Endothelial cell of umbilical vein (primary cell): ENCODE results near the gene GPR26. TPM values are rescaled to one million over a fixed set of nuclear protein-coding genes. Genes with fewer than 3 reads are reported as not detected.

Experiments
- BruUV-seq: library from RNA; stranded (reverse); fragments of 400-500 nt; replicated peaks from 2 replicates; lab custom pipeline; 2021; lab: Mats Ljungman, UMichigan
- CTCF ChIA-PET: fragments of 300-600, 350-600 bp; sonication (Branson Sonifier 250); formaldehyde crosslinking; loops from one replicate; lab custom pipeline; 2021; ENCODE audit warnings: antibody characterized with exemption, inconsistent platforms; lab: Charles Lee
- POLR2A ChIA-PET: fragments of 300-600, 350-600 bp; sonication (Branson Sonifier 250); formaldehyde crosslinking; loops from one replicate; lab custom pipeline; 2021; ENCODE audit warnings: antibody characterized with exemption, inconsistent platforms; lab: Charles Lee
- DNase-seq: peaks from one replicate; pipeline ENCODE4 v3.0.0-alpha.2; 2011; ENCODE audit warnings: low read depth, low spot score
- FAIRE-seq: peaks from 2 replicates; lab custom pipeline; 2011; peaks lifted over from hg19 to GRCh38; lab: Jason Lieb, UNC
- H2AFZ ChIP-seq: 2 replicates; pipeline ENCODE4 v1.6.0; 2012; ENCODE audit warnings: low read depth, low read length, control low read depth, inconsistent platforms
- H3K27ac ChIP-seq: 2 replicates; pipeline ENCODE4 v1.5.1; 2011; ENCODE audit warnings: low read depth, mild to moderate bottlenecking, control low read depth, low read length, moderate library complexity; ENCODE audit not compliant: insufficient read depth
- H3K27me3 ChIP-seq, 2 experiments: 2 replicates each; pipeline versions ENCODE4 v1.6.0 to v1.6.1; 2011; ENCODE audit warnings: low read length in 2 of 2, mixed read lengths in 1 of 2; ENCODE audit not compliant: control insufficient read depth in 2 of 2, insufficient read depth in 2 of 2
- H3K36me3 ChIP-seq, 2 experiments: 2 replicates in 1 of 2; 3 replicates in 1 of 2; pipeline ENCODE4 v1.5.1; 2011; ENCODE audit warnings: low read length in 2 of 2, mild to moderate bottlenecking in 1 of 2, moderate library complexity in 1 of 2; ENCODE audit not compliant: control insufficient read depth in 2 of 2, insufficient read depth in 2 of 2; ENCODE audit errors: extremely low read depth in 1 of 2
- H3K4me1 ChIP-seq: 3 replicates; pipeline ENCODE4 v1.5.1; 2011; ENCODE audit warnings: mild to moderate bottlenecking, low read length; ENCODE audit not compliant: control insufficient read depth, insufficient read depth; ENCODE audit errors: extremely low read depth
- H3K4me2 ChIP-seq: 2 replicates; pipeline ENCODE4 v1.6.1; 2011; ENCODE audit warnings: low read length, control low read depth, mixed read lengths; ENCODE audit not compliant: insufficient read depth
- H3K4me3 ChIP-seq, 3 experiments: fragments of 200-600 bp in 1 of 3; sonication (generic), shearing (Covaris generic) in 1 of 3; replicated peaks in 1 of 3; 2 replicates each; pipeline ENCODE4 v1.5.1; 2011 to 2016; ENCODE audit warnings: control low read depth in 3 of 3, low read length in 3 of 3, mild to moderate bottlenecking in 2 of 3, inconsistent platforms in 1 of 3, low read depth in 1 of 3, moderate library complexity in 1 of 3; ENCODE audit not compliant: insufficient read depth in 1 of 3
- H3K79me2 ChIP-seq: 2 replicates; pipeline ENCODE4 v1.6.0; 2012; ENCODE audit warnings: low read length, inconsistent platforms; ENCODE audit not compliant: control insufficient read depth, insufficient read depth
- H3K9ac ChIP-seq: replicated peaks from 2 replicates; pipeline ENCODE3; 2011; ENCODE audit warnings: low read length, control low read depth; ENCODE audit not compliant: insufficient read depth; ENCODE audit errors: extremely low read depth
- H3K9me1 ChIP-seq: replicated peaks from 3 replicates; pipeline ENCODE4 v1.6.0; 2011; ENCODE audit warnings: mild to moderate bottlenecking, low read length; ENCODE audit not compliant: control insufficient read depth, insufficient read depth; ENCODE audit errors: extremely low read depth
- H3K9me3 ChIP-seq: replicated peaks from 2 replicates; pipeline ENCODE4 v1.5.1; 2012; ENCODE audit warnings: low read length, inconsistent platforms; ENCODE audit not compliant: control insufficient read depth, insufficient read depth
- H4K20me1 ChIP-seq: replicated peaks from 2 replicates; pipeline ENCODE3; 2011; ENCODE audit warnings: mild to moderate bottlenecking, low read length; ENCODE audit not compliant: control insufficient read depth, insufficient read depth; ENCODE audit errors: extremely low read depth
- EZH2 ChIP-seq: IDR thresholded peaks from 2 replicates; pipeline ENCODE4 v1.6.1; 2012; ENCODE audit warnings: borderline replicate concordance, low read depth, mild to moderate bottlenecking, moderate library complexity, low read length, inconsistent platforms; ENCODE audit not compliant: severe bottlenecking
- FOS ChIP-seq: IDR thresholded peaks from 2 replicates; pipeline ENCODE4 v1.6.1; 2011; ENCODE audit warnings: mild to moderate bottlenecking, low read length, moderate library complexity, borderline replicate concordance; ENCODE audit not compliant: insufficient read depth
- GATA2 ChIP-seq: IDR thresholded peaks from 2 replicates; pipeline ENCODE4 v1.7.0; 2011; ENCODE audit warnings: low read depth, mild to moderate bottlenecking, moderate library complexity, mixed read lengths, low read length; ENCODE audit not compliant: insufficient read length, insufficient read depth
- JUN ChIP-seq: IDR thresholded peaks from 2 replicates; pipeline ENCODE4 v1.6.1; 2011; ENCODE audit warnings: borderline replicate concordance, low read depth; ENCODE audit not compliant: insufficient read length, insufficient read depth
- MYC ChIP-seq: IDR thresholded peaks from one replicate; pipeline ENCODE4 v1.6.1; 2011; ENCODE audit warnings: mild to moderate bottlenecking, low read depth, low read length
- POLR2A ChIP-seq: IDR thresholded peaks from 2 replicates; pipeline ENCODE4 v1.6.1; 2012; ENCODE audit warnings: low read depth, mild to moderate bottlenecking, control low read depth, low read length
- POLR2AphosphoS5 ChIP-seq: IDR thresholded peaks from 2 replicates; pipeline ENCODE4 v1.6.1; 2012; ENCODE audit warnings: low read depth, mild to moderate bottlenecking, control low read depth, low read length, moderate library complexity; ENCODE audit not compliant: insufficient read depth
- dilution Hi-C: fragments of 300-500 bp; cut with MboI; formaldehyde crosslinking; loops from one replicate; pipeline ENCODE4 v1.15.0; 2019; ENCODE audit warnings: low sequenced_read_pairs; ENCODE audit not compliant: extremely low pct_ligation_motif_present
- intact Hi-C: fragments of 100-400 bp; cut with micrococcal nuclease; formaldehyde crosslinking; loops from one replicate; pipeline ENCODE4 v1.10.0; 2022
- polyA plus RNA-seq, 4 experiments: library from polyadenylated mRNA; depleted of rRNA in 3 of 4; stranded (reverse) in 3 of 4; unstranded in 1 of 4; fragments of >200 nt; gene quantifications; 2 replicates each; pipeline versions ENCODE4 v1.2.1 to v1.2.3, GENCODE V29; 2011 to 2012; ENCODE audit warnings: missing spikeins in 1 of 4
- total RNA-seq: library from RNA; stranded (reverse); gene quantifications from 2 replicates; pipeline ENCODE4 v1.2.3, GENCODE V29; 2021
- TF ChIP-seq, protein P1 (sequence below), 2 donors: IDR thresholded peaks; 1 replicate in 1 of 2; 2 replicates in 1 of 2; pipeline ENCODE4 v1.5.1; 2011; ENCODE audit warnings: low read length in 2 of 2, mild to moderate bottlenecking in 2 of 2, moderate library complexity in 2 of 2, control low read depth in 1 of 2, inconsistent platforms in 1 of 2, low read depth in 1 of 2; ENCODE audit not compliant: insufficient read depth in 1 of 2; ENCODE audit errors: extremely low read depth in 1 of 2

The GPR26 gene
- total and polyA plus RNA-seq, 2 donors (not counting 3 experiments of a cell fraction or from before 2014, with no cell fraction given) = not detected

- no peak overlapping the region for H3K9ac ChIP-seq
- H3K27me3 ChIP-seq = no peaks in the 10 kb centered on the region
- H3K4me1 ChIP-seq = no peaks in the 10 kb centered on the region
- no peak overlapping the region for H3K4me2 ChIP-seq
- H3K9me1 ChIP-seq = no peaks in the 10 kb centered on the region
- TF ChIP-seq POLR2AphosphoS5 (no peak), MYC (no peak)
- TF ChIP-seq, protein P1, sequence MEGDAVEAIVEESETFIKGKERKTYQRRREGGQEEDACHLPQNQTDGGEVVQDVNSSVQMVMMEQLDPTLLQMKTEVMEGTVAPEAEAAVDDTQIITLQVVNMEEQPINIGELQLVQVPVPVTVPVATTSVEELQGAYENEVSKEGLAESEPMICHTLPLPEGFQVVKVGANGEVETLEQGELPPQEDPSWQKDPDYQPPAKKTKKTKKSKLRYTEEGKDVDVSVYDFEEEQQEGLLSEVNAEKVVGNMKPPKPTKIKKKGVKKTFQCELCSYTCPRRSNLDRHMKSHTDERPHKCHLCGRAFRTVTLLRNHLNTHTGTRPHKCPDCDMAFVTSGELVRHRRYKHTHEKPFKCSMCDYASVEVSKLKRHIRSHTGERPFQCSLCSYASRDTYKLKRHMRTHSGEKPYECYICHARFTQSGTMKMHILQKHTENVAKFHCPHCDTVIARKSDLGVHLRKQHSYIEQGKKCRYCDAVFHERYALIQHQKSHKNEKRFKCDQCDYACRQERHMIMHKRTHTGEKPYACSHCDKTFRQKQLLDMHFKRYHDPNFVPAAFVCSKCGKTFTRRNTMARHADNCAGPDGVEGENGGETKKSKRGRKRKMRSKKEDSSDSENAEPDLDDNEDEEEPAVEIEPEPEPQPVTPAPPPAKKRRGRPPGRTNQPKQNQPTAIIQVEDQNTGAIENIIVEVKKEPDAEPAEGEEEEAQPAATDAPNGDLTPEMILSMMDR (IDR thresholded peaks at IDR 0.05; ENCODE audit: extremely low read depth in 1 of 2, insufficient read depth in 1 of 2, low read depth in 1 of 2, low read length in 2 of 2) = no peak
- no peak for DNase-seq
- dilution Hi-C loops = no loop called here
- ChIA-PET CTCF (no interaction called here), POLR2A (no interaction called here)
- no peaks in the 10 kb centered on the region for H4K20me1 ChIP-seq
- H3K9me3 ChIP-seq = no peaks in the 10 kb centered on the region
- H3K27ac ChIP-seq = no peak overlapping the region
- no peak overlapping the region for H3K4me3 ChIP-seq
- no peaks in the 10 kb centered on the region for H3K79me2 ChIP-seq
- FAIRE-seq = no peak
- intact Hi-C loops = no loop called here
- H3K36me3 ChIP-seq = no peaks in the 10 kb centered on the region
- H2AFZ ChIP-seq = no peak overlapping the region
- no TSS peak for BruUV-seq
Measured at GRCh38 chr10:123619067-123619855, 46.9 kb upstream of the GPR26 start.

GRCh38 chr10:123620621-123621020 is 45.5 kb upstream of the GPR26 start:
- no peaks in the 10 kb centered on the region for H3K9me3 ChIP-seq

More at GRCh38 chr10:123620621-123621020, 45.5 kb upstream of the GPR26 start:
- TF ChIP-seq POLR2A (no peak), EZH2 (no peak), MYC (no peak), POLR2AphosphoS5 (no peak), GATA2 (no peak), FOS (no peak), JUN (no peak)
- TF ChIP-seq, protein P1 (IDR thresholded peaks at IDR 0.05; ENCODE audit: extremely low read depth in 1 of 2, insufficient read depth in 1 of 2, low read depth in 1 of 2, low read length in 2 of 2) = no peak
- Histone ChIP-seq H3K4me1 (no peaks in the 10 kb centered on the region), H4K20me1 (no peaks in the 10 kb centered on the region), H3K9ac (no peak overlapping the region), H3K27ac (no peak overlapping the region), H3K4me3 (no peak overlapping the region), H3K4me2 (no peak overlapping the region), H3K79me2 (no peaks in the 10 kb centered on the region), H3K36me3 (no peaks in the 10 kb centered on the region), H3K9me1 (no peaks in the 10 kb centered on the region), H3K27me3 (no peaks in the 10 kb centered on the region), H2AFZ (no peak overlapping the region)
- dilution Hi-C loops = no loop called here
- FAIRE-seq (no peak), DNase-seq (no peak)
- BruUV-seq = no TSS peak
- ChIA-PET POLR2A (no interaction called here), CTCF (no interaction called here)
- intact Hi-C loops = no loop called here
